Measurements from ENCODE around the gene SLC24A4.

SLC24A4 gene

GRCh38 chr14:92316937-92317336, 6.0 kb upstream of the SLC24A4 start:
- no peak for DNase-seq

- no peak for DNase-seq
These were observed 5.5 kb upstream of the SLC24A4 start for GRCh38 chr14:92317511-92317910.

GRCh38 chr14:92321701-92322100, 1.3 kb upstream of the SLC24A4 start:
- no peak for DNase-seq

GRCh38 chr14:92322516-92322915, 449 bp upstream of the SLC24A4 start:
- no peak for DNase-seq

GRCh38 chr14:92323916-92324818, 1.2 kb downstream of the SLC24A4 start:
- no peak for DNase-seq

- DNase-seq: no peak
These were observed 2.9 kb downstream of the SLC24A4 start for GRCh38 chr14:92325835-92326234.

- DNase-seq: no peak
These were observed 5.8 kb downstream of the SLC24A4 start for GRCh38 chr14:92328664-92329255.

GRCh38 chr14:92334050-92334449, 11.1 kb downstream of the SLC24A4 start:
- no peak for DNase-seq

GRCh38 chr14:92336363-92336762, 13.4 kb downstream of the SLC24A4 start:
- no peak for DNase-seq

- no peak for DNase-seq
These were observed 16.5 kb downstream of the SLC24A4 start for GRCh38 chr14:92339426-92339825.

- DNase-seq: no peak
These were observed 17.1 kb downstream of the SLC24A4 start for GRCh38 chr14:92340071-92340470.

GRCh38 chr14:92340931-92341330, 18.0 kb downstream of the SLC24A4 start:
- no peak for DNase-seq

- DNase-seq: no peak
These were observed 18.8 kb downstream of the SLC24A4 start for GRCh38 chr14:92341791-92342190.

GRCh38 chr14:92348154-92348553, 25.2 kb downstream of the SLC24A4 start:
- DNase-seq: no peak

GRCh38 chr14:92351750-92352149, 28.8 kb downstream of the SLC24A4 start:
- no peak for DNase-seq

- peak; percentile 4 for DNase-seq
These were observed 29.4 kb downstream of the SLC24A4 start for GRCh38 chr14:92352158-92352985.

GRCh38 chr14:92353447-92353846, 30.5 kb downstream of the SLC24A4 start:
- no peak for DNase-seq

GRCh38 chr14:92356677-92357076, 33.7 kb downstream of the SLC24A4 start:
- DNase-seq: no peak

- DNase-seq: no peak
These were observed 37.8 kb downstream of the SLC24A4 start for GRCh38 chr14:92360651-92361370.

- peak; percentile 8 for DNase-seq
These were observed 39.8 kb downstream of the SLC24A4 start for GRCh38 chr14:92362781-92363235.

- DNase-seq: no peak
These were observed 43.3 kb downstream of the SLC24A4 start for GRCh38 chr14:92366237-92366636.

GRCh38 chr14:92368001-92368400, 45.0 kb downstream of the SLC24A4 start:
- no peak for DNase-seq

Data from fibroblast of skin of back (primary cell).